ENCODE data around the gene GPR3.

GPR3 gene, protein sequence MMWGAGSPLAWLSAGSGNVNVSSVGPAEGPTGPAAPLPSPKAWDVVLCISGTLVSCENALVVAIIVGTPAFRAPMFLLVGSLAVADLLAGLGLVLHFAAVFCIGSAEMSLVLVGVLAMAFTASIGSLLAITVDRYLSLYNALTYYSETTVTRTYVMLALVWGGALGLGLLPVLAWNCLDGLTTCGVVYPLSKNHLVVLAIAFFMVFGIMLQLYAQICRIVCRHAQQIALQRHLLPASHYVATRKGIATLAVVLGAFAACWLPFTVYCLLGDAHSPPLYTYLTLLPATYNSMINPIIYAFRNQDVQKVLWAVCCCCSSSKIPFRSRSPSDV

DNA sequence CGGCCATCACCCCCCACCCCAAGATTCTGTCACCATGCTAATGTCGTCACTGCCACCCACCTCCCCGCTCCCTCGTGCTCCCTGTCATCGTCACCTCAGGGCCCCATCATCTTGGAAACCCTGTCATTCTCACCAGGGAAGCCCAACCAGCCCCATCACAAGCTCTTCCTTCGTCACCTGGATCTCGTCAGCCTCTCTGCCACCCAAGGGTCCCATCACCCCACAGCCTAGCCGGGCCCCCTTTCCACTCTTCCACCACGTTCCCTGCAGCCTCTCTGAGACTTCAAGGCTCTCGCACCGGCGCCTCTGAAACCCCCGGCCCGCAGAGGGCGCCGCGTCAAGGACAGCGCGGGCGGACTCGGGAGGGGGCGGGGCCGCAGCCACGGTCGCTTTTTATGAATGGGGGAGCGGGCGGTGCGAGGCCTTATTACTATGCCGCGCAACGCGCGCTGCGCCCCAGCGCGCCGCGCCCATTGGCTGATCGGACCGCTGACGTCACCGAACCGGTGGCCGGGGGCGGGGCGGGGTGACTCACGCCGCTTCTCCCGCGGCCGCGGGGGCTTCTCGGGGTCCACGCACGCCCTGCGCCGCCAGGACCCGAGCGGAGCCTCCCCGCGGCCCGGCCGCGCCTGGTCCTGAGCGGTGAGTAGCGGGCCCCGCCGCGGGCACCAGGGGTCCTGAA lies at the start of gene GPR3:
GPR3 (plus strand) TSS at position 527 of the 682 bp plus-strand sequence. CDS start 1,177 bp downstream, outside the sequence.
- H3K4me3 ChIP-seq (ENCODE audit: low read depth, low read length): peak within 1 kb of the TSS; percentile 76
- peak; percentile 71 for DNase-seq (ENCODE audit: low read depth)

DNA sequence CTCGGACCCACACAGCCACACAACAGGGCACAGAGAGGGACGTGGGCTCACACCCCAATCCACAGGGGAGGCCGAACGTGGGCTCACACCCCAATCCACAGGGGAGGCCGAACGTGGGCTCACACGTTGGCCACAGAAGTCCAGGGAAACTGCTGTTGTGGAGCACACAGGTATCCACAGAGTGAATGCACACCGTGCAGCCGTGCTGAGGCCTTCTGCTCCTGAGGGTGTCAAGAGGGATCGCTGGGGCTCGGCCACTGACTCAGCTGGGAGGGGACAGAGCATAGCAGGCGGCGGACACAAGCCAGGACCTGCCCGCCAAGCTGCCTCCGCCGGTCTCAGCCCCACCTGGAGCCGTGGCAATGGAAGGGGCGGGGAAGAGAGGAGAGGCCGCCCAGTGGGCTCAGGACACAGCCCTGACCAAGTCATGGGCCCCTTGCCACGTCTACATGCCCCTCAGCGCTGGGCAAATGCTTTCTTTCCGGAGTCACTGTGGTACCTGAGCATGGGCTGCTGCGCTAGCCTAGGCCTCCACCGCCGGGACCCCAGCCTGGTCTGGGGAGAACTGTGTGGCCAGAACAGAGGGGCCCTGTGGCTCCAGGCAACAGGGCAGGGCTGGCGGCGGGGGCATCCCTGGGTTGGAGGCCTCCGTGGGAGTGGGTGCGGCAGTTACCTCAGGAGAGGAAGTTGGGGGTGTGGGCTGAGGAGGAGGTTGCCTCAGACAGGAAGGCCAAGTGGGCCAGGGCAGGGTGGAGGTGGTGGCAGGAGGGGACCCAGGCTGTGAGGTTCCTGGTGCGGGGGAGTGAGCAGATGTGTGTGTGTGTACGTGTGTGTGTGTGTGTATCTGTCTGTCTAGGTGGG lies 49.4 kb upstream of the GPR3 start:
- DNase-seq (ENCODE audit: low read depth): no peak
- H3K4me3 ChIP-seq (ENCODE audit: low read depth, low read length): no peak overlapping the region

DNA sequence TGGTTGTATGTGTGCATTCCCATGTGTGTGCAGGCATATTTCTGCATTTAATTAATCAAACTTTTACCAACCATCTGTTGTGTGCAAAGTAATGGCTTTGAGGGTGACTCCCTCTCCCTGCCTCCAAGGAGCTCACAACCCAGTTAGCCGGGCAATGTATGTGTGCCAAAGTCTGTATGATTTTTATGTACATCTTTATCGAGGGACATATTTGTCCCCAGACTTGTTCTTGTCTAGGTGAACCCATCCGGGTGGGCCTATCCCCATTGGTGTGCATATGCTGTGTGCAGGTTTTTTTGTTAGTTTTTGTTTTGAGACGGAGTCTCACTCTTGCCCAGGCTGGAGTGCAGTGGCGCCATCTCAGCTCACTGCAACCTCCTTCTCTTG lies 48.8 kb upstream of the GPR3 start:
- no peak overlapping the region for H3K4me3 ChIP-seq (ENCODE audit: low read depth, low read length)
- no peak for DNase-seq (ENCODE audit: low read depth)

DNA sequence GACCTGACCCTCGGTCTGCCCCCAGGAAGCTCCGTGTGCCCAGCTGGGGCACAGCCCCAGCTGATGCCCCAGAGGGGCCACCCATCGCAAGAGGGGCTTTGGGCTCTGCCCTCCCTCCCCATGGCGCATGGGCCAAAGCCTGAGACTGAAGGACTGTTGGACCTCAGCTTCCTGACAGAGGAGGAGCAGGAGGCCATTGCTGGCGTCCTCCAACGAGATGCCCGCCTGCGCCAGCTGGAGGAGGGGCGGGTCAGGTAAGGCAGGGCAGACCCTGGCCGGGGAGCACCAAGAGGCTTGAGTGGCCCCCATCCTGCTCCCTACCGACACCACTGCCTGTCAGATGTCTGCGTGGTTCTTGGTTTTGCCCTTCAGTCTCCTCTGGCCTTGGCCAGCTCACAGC lies 47.1 kb upstream of the GPR3 start:
- no peak overlapping the region for H3K4me3 ChIP-seq (ENCODE audit: low read depth, low read length)
- DNase-seq (ENCODE audit: low read depth): no peak

DNA sequence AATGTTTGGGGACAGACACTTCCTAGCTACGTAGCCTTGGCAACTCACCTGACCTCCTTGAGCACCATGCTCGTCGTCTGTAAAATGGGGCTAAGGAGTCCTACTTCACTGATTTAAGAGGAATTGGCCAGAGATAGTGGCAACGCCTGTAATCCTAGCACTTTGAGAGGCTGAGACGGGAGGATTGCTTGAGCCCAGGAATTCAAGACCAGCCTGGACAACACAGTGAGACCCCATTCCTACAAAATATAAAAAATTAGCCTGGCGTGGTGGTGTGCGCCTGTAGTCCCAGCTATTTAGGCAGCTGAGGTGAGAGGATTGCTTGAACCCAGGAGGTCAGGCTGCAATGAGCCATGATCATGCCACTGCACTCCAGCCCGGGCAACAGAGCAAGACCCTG lies 46.1 kb upstream of the GPR3 start:
- no peak overlapping the region for H3K4me3 ChIP-seq (ENCODE audit: low read depth, low read length)
- DNase-seq (ENCODE audit: low read depth): no peak

DNA sequence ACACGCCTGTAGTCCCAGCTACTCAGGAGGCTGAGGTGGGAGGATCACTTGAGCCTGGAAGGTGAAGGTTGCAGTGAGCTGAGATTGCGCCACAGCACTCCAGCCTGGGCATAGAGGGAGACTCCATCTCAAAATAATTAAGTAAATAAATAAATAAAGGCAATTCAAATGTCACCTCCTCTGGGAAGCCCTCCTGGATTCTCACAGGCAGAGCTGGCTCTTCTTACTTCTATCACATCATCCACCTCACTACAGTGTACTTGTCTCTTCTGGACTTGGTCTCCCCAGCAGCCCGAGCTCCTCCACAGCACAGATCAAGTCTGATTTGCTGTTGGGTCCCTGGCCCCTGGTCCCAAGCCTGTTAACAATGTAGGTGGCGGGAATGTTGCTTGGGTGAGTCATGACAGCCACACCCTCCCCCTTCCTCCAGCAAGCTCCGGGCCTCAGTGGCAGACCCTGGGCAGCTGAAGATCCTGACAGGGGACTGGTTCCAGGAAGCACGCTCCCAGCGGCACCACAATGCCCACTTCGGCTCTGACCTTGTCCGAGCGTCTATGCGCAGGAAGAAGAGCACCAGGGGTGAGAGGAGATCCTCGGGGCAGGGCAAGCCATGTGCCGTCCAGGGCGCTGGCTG lies 45.3 kb upstream of the GPR3 start:
- DNase-seq (ENCODE audit: low read depth): no peak
- H3K4me3 ChIP-seq (ENCODE audit: low read depth, low read length): no peak overlapping the region

DNA sequence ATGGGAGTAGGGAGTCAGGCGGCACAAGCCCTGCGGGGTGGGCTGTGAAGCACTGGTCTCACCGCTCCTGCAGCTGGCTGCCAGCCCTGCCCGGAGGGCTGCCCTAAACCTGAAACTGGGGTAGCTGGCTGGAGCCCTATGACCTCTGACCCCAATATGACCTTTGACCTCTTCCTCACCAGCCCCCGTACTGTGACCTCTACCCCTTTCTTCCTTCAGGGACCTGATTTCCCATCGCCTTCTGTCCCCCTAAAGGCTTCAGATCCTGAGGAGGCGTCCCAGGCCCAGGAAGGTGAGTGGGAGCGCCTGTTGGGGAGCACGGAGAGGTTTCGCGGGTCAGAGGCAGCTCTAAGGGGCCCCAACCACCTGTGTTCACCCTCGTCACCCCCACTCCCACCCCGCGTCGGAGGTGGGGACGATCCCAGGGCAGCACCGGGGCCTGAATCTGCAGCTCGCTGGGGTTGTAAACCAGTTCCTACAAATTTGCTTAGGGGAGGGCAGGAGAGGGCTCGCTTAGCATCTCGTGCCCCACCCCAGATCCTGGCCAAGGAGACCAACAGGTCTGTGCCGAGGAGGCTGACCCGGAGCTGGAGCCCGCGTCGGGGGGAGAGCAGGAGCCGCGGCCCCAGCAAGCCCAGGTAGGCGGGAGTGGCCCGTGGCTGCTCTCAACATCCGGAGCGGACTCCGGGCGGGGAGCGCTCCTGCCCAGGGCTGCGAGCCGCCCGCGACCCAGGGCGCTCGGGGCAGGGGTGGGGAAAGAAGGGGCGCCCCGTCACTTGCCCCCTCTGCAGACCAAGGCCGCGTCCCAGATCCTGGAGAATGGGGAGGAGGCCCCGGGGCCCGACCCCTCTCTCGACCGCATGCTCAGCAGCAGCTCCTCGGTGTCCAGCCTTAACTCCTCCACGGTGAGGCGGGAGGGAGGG lies 43.3 kb upstream of the GPR3 start:
- peak overlapping the region; percentile 43 for H3K4me3 ChIP-seq (ENCODE audit: low read depth, low read length)
- no peak for DNase-seq (ENCODE audit: low read depth)

DNA sequence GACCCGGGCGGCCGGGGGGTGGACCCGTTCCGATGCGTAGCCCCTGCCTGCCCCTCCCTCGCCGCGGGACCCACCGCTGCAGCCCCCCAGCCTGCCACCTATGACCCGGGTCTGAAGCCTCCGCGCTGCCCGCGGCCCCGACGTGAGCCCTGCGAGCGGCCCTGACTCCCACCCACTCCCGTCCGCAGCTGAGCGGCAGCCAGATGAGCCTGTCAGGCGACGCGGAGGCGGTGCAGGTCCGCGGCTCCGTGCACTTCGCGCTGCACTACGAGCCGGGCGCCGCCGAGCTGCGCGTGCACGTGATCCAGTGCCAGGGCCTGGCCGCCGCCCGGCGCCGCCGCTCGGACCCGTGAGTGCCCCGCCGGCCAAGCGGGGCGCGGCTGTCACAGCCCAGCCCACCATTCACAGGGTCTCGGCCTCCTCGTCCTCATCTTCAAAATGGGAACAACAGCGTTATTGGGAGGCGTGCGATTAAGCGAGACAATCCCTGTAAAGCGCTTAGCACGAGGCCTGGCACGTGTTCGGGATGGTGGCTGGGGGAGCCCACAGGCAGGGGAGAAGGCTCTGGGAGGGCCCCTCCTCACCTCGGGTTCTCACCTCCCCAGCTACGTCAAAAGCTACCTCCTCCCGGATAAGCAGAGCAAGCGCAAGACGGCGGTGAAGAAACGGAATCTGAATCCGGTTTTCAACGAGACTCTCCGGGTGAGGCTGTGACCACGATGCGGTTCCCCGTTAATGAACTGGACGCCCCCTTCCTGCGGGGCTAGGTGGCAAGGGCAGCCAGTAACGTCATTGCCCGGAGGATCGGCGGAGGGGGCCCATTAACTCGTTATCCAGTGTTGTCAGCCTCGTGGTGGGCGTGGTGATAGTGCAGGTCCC lies 42.4 kb upstream of the GPR3 start:
- H3K4me3 ChIP-seq (ENCODE audit: low read depth, low read length): peak overlapping the region; percentile 43
- DNase-seq (ENCODE audit: low read depth): peak; percentile 38

DNA sequence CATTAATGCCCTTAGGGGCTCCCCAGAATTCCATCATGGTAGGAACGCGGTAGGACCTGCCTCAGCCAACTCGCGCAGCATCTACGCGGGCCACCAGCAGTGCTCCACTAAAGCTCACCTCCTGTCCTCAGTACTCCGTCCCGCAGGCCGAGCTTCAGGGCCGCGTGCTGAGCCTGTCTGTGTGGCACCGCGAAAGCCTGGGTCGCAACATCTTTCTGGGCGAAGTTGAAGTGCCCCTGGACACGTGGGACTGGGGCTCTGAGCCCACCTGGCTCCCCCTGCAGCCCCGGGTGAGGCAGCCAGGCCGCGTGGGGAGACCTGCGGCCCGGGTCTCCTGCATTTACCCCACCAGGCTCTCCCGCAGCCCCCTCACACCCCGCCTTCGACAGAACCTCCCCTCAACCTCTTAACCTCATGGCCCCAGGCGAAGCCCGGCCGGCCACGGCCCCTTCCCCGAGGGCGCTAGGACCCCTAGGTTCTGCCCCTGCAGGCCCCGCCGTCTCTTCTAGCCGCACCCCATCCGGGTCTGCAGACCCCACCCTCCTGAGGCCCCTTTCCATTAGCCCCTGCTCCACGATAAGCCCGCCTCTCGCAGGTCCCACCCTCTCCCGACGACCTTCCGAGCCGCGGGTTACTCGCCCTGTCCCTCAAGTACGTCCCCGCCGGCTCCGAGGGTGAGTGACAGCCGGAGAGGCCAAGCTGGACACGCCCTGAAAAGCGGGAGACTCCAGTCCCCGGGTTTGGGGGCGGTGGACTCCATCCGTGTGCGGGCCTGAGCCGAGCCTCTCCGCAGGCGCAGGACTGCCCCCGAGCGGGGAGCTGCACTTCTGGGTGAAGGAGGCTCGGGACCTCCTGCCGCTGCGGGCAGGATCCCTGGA lies 41.5 kb upstream of the GPR3 start:
- no peak overlapping the region for H3K4me3 ChIP-seq (ENCODE audit: low read depth, low read length)
- DNase-seq (ENCODE audit: low read depth): no peak

DNA sequence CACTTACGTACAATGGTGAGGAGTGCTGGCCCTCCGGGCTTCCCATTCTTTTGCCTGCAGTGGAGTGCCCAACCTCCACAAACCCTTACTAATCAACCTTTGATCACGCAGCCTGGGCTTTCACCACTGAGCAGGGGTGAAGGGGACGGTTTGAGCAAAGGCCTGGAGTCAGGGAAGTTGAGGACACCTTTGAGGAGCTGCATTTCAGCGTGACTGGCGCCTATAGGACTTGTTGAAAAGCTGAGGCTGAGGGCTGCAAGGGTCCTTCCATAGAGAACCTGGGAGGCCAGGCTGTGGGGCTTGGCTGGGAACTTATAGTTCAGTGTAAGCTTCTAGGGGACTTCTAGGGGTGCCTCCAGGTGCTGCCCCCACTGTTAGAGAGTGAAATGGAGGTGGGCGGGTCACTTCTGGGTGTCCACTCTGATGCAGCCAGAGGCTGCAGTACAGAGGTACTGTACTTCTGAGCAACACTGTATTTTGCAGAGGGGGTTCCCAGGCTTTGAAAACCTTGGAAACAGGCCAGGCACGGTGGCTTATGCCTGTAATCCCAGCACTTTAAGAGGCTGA lies 40.8 kb upstream of the GPR3 start:
- DNase-seq (ENCODE audit: low read depth): no peak

DNA sequence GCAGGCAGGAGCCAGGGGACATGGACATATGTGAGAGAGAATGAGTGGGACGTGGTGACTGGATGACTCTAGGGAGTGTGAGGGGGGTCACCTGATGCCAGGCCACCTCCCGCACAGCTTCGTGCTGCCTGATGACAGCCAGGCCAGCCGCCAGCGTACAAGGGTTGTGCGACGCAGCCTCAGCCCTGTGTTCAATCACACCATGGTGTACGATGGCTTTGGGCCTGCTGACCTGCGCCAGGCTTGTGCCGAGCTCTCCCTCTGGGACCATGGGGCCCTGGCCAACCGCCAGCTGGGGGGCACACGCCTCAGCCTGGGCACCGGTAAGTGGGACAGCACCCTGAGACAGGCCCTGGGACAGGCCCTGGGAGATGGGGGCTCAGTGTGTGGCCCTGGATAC lies 39.3 kb upstream of the GPR3 start:
- no peak overlapping the region for H3K4me3 ChIP-seq (ENCODE audit: low read depth, low read length)
- no peak for DNase-seq (ENCODE audit: low read depth)

More for the DNA sequence above, 40.8 kb upstream of the GPR3 start:
- no peak overlapping the region for H3K4me3 ChIP-seq (ENCODE audit: low read depth, low read length)

DNA sequence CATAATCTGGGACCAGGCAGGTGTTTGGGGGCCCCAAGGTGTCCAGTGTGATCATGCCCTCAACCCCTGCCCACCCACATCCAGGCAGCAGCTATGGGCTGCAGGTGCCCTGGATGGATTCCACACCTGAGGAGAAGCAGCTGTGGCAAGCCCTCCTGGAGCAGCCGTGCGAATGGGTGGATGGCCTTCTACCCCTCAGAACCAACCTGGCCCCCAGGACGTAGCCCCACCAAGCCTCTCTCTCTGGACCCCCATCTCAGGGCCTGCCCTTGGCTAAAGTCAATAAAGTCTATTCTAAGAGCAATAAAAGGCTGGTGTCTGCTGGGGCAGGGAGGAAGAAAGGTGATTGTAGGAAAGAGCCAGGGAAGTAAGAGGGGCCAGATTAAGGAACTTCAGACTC lies 38.8 kb upstream of the GPR3 start:
- DNase-seq (ENCODE audit: low read depth): no peak

DNA sequence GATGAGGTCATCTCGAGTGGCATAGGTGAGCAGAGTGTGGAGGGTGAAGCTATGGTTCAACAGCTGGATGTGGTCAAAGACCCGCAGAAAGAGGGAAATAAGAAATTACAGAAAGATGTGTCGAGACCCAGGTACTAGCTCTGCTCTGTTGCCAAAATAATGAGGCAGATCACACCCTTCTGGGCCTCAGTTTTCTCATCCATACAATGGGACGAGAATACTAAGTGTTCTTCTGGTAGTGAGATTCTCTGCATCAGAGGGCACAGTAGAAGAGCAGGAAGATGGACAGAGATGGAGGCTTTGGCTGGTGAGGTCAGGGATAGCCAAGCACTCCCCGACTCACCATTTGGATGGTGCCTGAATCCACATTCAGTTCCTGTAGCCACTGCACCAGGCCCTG lies 36.7 kb upstream of the GPR3 start:
- DNase-seq (ENCODE audit: low read depth): no peak
- no peak overlapping the region for H3K4me3 ChIP-seq (ENCODE audit: low read depth, low read length)

More for the DNA sequence above, 38.8 kb upstream of the GPR3 start:
- H3K4me3 ChIP-seq (ENCODE audit: low read depth, low read length): no peak overlapping the region

DNA sequence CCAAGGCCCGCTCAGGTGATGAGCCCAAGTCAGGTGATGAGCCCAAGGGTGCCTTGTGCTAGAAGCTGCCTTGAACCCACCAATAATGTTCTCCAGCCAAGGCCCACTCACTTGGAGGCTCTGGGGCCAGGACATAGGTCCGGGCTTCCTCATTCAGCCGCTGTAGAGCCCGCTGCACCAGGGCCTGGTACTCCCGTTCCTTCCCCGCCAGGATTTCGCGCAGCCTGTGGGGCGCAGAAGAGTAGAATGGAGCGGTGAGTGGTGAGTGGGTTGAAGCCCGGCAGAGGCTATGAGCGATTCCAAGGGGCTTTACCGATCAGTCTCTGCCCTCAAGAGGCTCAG lies 36.2 kb upstream of the GPR3 start:
- H3K4me3 ChIP-seq (ENCODE audit: low read depth, low read length): no peak overlapping the region
- DNase-seq (ENCODE audit: low read depth): no peak

DNA sequence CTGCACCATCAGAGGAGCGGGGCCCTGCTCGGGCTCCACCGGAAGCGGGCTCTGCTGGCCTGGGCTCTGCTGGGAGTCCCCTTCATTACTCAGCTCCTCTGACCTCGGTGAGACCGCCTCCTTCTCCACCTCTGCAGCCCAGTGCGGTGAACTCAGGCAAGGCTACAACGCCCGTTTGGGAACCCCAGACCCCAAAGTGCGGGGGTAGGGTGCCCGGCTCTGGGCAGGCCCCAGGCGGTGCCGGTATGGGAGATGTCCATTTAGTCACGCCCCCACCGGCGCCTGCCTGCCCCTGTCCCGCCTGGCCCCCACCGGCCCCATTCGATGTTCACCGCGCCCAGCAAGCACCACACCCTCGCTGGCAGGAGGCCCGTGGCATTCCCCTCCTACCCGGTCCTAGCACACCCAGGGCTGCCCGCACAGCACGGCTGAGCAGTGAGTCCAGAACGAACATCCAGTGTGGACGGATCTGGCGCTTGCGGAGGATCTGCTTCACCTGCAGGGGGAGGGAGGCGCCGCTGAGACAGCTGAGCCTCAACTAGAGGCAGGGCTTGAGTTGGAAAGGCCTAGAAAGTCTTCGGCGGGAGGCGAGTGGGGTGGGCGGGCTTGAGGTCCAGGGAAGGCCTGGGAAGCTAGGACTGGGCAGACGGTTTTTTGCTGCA lies 35.7 kb upstream of the GPR3 start:
- H3K4me3 ChIP-seq (ENCODE audit: low read depth, low read length): no peak overlapping the region
- no peak for DNase-seq (ENCODE audit: low read depth)

DNA sequence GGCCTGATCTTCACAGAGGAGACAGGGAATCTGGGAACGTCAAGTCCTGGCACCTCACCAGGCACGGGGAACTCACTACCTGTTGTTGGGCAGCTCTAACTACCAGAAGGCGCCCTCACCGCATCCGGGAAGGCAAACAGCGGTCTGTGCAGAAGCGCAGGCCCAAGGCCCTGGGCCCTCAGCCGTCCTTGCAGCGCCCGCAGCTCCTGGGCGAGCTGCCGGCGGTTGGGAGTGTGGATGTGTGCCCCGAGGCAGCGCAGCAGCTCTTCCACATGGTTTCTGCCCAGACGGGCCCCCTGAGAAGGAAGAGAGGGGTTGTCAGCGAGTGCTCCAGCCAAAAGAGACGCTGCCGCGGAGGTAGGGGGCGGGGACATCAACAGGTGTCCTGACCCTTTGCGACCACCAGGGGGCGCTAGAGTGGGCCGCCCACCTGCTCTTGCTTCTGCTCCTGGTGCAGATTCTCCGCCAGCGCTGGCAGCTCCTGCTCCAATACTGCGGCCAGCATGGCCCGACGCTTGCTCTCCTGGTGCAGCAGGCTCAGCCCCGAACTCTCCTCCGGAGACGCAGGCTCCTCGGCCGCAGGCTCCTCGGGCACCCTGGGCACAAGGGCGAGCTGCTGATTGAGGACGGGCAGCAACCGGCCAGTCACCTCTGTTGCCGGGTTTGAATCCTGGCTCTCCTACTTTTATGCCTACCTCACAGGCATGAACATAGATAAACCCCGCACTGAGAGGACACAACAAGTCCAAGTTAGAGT lies 35.0 kb upstream of the GPR3 start:
- no peak overlapping the region for H3K4me3 ChIP-seq (ENCODE audit: low read depth, low read length)

More for the DNA sequence above, 35.0 kb upstream of the GPR3 start:
- no peak for DNase-seq (ENCODE audit: low read depth)

Data from skeletal muscle cell (primary cell).